ENCODE results near the gene CLIC6. TPM values are rescaled to one million over a fixed set of nuclear protein-coding genes. Genes with fewer than 3 reads are reported as not detected.

CLIC6 gene
- polyA plus RNA-seq, 2 of the 4 experiments (the other 2 are of a cell fraction) = 0.01 to 0.08 TPM

- no peak overlapping the region for H3K27ac ChIP-seq
- FAIRE-seq = no peak
- POLR2A ChIA-PET = no interaction called here
Observed at GRCh38 chr21:34722684-34723300, 54.0 kb downstream of the CLIC6 start.

GRCh38 chr21:34724131-34724856 lies 55.5 kb downstream of the CLIC6 start:
- TF ChIP-seq RCOR1 (IDR thresholded peaks at IDR 0.05; ENCODE audit: low read depth, low read length) = no peak
- H3K27ac ChIP-seq = no peak overlapping the region
- CTCF ChIA-PET = interaction anchor here (1.3 kb wide), 1 partner anchor 166 kb away, joined by 3 read pairs; no protein-coding TSS in a partner anchor
- H3K9me3 ChIP-seq = no peaks in the 10 kb centered on the region
- WGBS (ENCODE audit: missing lambda C conversion rate) = 16% methylated on average over 2 of the region's 2 CpGs
- no peak overlapping the region for H3K4me3 ChIP-seq
- DNase-seq (ENCODE audit: low read depth in 1 of 2, low spot score in 1 of 2) (no peak), ATAC-seq (no peak), FAIRE-seq (no peak)
- H3K4me1 ChIP-seq = no peaks in the 10 kb centered on the region
- POLR2A ChIA-PET = no interaction called here
- H3K4me2 ChIP-seq = no peak overlapping the region

More at GRCh38 chr21:34722684-34723300, 54.0 kb downstream of the CLIC6 start:
- CTCF ChIA-PET = interaction anchor here (1.1 to 1.3 kb wide), 3 partner anchors 11 to 1208 kb away, joined by 3 to 5 read pairs (median 3); no protein-coding TSS in a partner anchor
- TF ChIP-seq HMGXB4 (CRISPR knock-in tag; IDR thresholded peaks at IDR 0.05; ENCODE audit: borderline replicate concordance) (no peak), CHD2 (IDR thresholded peaks at IDR 0.05; ENCODE audit: low read length, partially characterized antibody) (no peak), ZSCAN20 (CRISPR knock-in tag; IDR thresholded peaks at IDR 0.05) (no peak), POLR2AphosphoS2 (conservative IDR thresholded peaks at IDR 0.05; ENCODE audit: low read length) (no peak)
- H3K4me1 ChIP-seq = no peaks in the 10 kb centered on the region
- no peak overlapping the region for H3K4me3 ChIP-seq
- DNase-seq (ENCODE audit: low read depth in 1 of 2, low spot score in 1 of 2) (no peak), ATAC-seq (no peak)
- WGBS (ENCODE audit: missing lambda C conversion rate) = 40% methylated on average over 4 of the region's 7 CpGs
- H3K9me3 ChIP-seq = no peaks in the 10 kb centered on the region
- H3K4me2 ChIP-seq = no peak overlapping the region

GRCh38 chr21:34724857-34725195 lies 56.0 kb downstream of the CLIC6 start:
- TF ChIP-seq JUN (IDR thresholded peaks at IDR 0.05) (no peak), NPAS2 (CRISPR knock-in tag; IDR thresholded peaks at IDR 0.05; ENCODE audit: borderline replicate concordance) (no peak), ESRRA (IDR thresholded peaks at IDR 0.05; ENCODE audit: borderline replicate concordance, low read length) (no peak), USF2 (IDR thresholded peaks at IDR 0.05) (no peak), HOXB5 (CRISPR knock-in tag; IDR thresholded peaks at IDR 0.05) (no peak), FOSB (CRISPR knock-in tag; IDR thresholded peaks at IDR 0.05) (no peak), CBX2 (IDR thresholded peaks at IDR 0.05; ENCODE audit: borderline replicate concordance, low read depth) (no peak), HEYL (CRISPR knock-in tag; IDR thresholded peaks at IDR 0.05) (no peak), CHD4 (IDR thresholded peaks at IDR 0.05; ENCODE audit: borderline replicate concordance) (no peak)
- POLR2A ChIA-PET = no interaction called here
- no peak for FAIRE-seq
- Histone ChIP-seq H3K27ac (no peak overlapping the region), H3K4me3 (no peak overlapping the region), H3K4me1 (no peaks in the 10 kb centered on the region), H3K4me2 (no peak overlapping the region), H3K9me3 (no peaks in the 10 kb centered on the region)
- CTCF ChIA-PET = interaction anchor here (1.3 kb wide), 1 partner anchor 165 kb away, joined by 3 read pairs; no protein-coding TSS in a partner anchor
- ATAC-seq = no peak
- DNase-seq (ENCODE audit: low read depth in 1 of 2, low spot score in 1 of 2) = no peak
- WGBS (ENCODE audit: missing lambda C conversion rate) = 65% methylated on average over 4 of the region's 4 CpGs

- CTCF ChIA-PET = interaction anchor here (1.4 to 2.5 kb wide), 3 partner anchors 19 to 164 kb away, joined by 3 to 10 read pairs (median 8); no protein-coding TSS in a partner anchor
- no peaks in the 10 kb centered on the region for H3K9me3 ChIP-seq
- no peak overlapping the region for H3K4me2 ChIP-seq
- no peak overlapping the region for H3K4me3 ChIP-seq
- WGBS (ENCODE audit: missing lambda C conversion rate) = 33% methylated on average over 5 of the region's 5 CpGs
- TF ChIP-seq JUNB (IDR thresholded peaks at IDR 0.05) (no peak), HDAC2 (IDR thresholded peaks at IDR 0.05) (no peak), FOSB (CRISPR knock-in tag; IDR thresholded peaks at IDR 0.05) (no peak), POLR2AphosphoS2 (conservative IDR thresholded peaks at IDR 0.05; ENCODE audit: low read length) (no peak), ZFP36 (IDR thresholded peaks at IDR 0.05; ENCODE audit: borderline replicate concordance, partially characterized antibody) (no peak), HOXB5 (CRISPR knock-in tag; IDR thresholded peaks at IDR 0.05) (no peak), MAX (IDR thresholded peaks at IDR 0.05) (no peak), CBX2 (IDR thresholded peaks at IDR 0.05; ENCODE audit: borderline replicate concordance, low read depth) (no peak), TFCP2L1 (CRISPR knock-in tag; IDR thresholded peaks at IDR 0.05) (no peak), RARB (CRISPR knock-in tag; IDR thresholded peaks at IDR 0.05) (no peak), REST (IDR thresholded peaks at IDR 0.05) (no peak)
- H3K27ac ChIP-seq = no peak overlapping the region
- DNase-seq (ENCODE audit: low read depth in 1 of 2, low spot score in 1 of 2) (no peak), FAIRE-seq (no peak), ATAC-seq (no peak)
- POLR2A ChIA-PET = no interaction called here
- no peaks in the 10 kb centered on the region for H3K4me1 ChIP-seq
Observed at GRCh38 chr21:34726627-34727337, 58.0 kb downstream of the CLIC6 start.
